ENCODE measurements around the gene ZNF385B. TPM values are rescaled to one million over a fixed set of nuclear protein-coding genes. Genes with fewer than 3 reads are reported as not detected.

The ZNF385B gene
- polyA plus RNA-seq, 1 donor (not counting 4 experiments of a cell fraction or from before 2014, with no cell fraction given) = 0.17 TPM

DNA sequence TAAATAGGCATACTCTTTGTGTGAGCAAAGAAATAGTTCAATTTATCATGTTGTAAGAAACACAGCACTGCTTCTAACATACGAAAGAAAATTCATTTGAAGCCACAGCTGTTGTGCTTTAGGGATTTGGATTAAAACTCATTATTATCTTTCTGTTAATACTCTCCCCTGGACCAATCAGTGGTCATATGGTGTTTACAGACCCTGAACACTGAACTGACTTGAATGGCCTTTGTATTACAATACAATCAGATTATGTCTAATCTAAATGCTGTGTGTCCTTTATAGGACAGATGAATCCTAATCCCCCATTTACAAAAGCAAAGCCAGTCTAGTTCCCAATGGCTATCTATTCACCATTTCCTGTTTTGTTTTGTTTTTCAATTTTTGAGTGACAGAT is 36.5 kb downstream of the ZNF385B start:
- no peaks in the 10 kb centered on the region for H3K27me3 ChIP-seq (ENCODE audit: control insufficient read depth, extremely low read depth, insufficient read depth, low read length)
- dilution Hi-C loops (cut with MboI; ENCODE audit: extremely low pct_ligation_motif_present, low sequenced_read_pairs) = no loop called here
- no peak overlapping the region for H3K27ac ChIP-seq (ENCODE audit: control insufficient read depth, insufficient read depth, low read length)
- H3K4me1 ChIP-seq (ENCODE audit: control insufficient read depth, extremely low read depth, insufficient read depth, low read length) = no peaks in the 10 kb centered on the region
- H3K9me1 ChIP-seq (ENCODE audit: control insufficient read depth, extremely low read depth, insufficient read depth, low read length) = no peaks in the 10 kb centered on the region
- H3K36me3 ChIP-seq (ENCODE audit: control insufficient read depth in 2 of 2, extremely low read depth in 1 of 2, insufficient read depth in 2 of 2, low read length in 2 of 2) = no peaks in the 10 kb centered on the region
- H3K79me2 ChIP-seq (ENCODE audit: control insufficient read depth, insufficient read depth, low read length) = no peaks in the 10 kb centered on the region
- no peak overlapping the region for H3K4me3 ChIP-seq (ENCODE audit: control insufficient read depth in 2 of 3, extremely low read depth in 1 of 3, insufficient read depth in 2 of 3, low read depth in 1 of 3, low read length in 3 of 3)
- no peak for DNase-seq (ENCODE audit: low read depth, low spot score)
- H3K9ac ChIP-seq (ENCODE audit: control insufficient read depth, extremely low read depth, insufficient read depth, low read length) = no peak overlapping the region
- TF ChIP-seq CTCF (optimal IDR thresholded peaks at IDR 0.05 in 1 of 3, IDR thresholded peaks at IDR 0.05 in 1 of 3, conservative IDR thresholded peaks at IDR 0.05 in 1 of 3; ENCODE audit: extremely low read depth in 1 of 3, insufficient read depth in 2 of 3, low read length in 3 of 3) = no peak
- TF ChIP-seq EZH2 (IDR thresholded peaks at IDR 0.05; ENCODE audit: low read length) = no peak
- FAIRE-seq = no peak
- no peak overlapping the region for H3K4me2 ChIP-seq (ENCODE audit: control insufficient read depth, extremely low read depth, insufficient read depth, low read depth, low read length)
- H4K20me1 ChIP-seq (ENCODE audit: control insufficient read depth, extremely low read depth, insufficient read depth, low read length) = no peaks in the 10 kb centered on the region
- H2AFZ ChIP-seq (ENCODE audit: control insufficient read depth, low read length) = no peak overlapping the region
- no peaks in the 10 kb centered on the region for H3K9me3 ChIP-seq (ENCODE audit: control insufficient read depth, low read depth, low read length)

DNA sequence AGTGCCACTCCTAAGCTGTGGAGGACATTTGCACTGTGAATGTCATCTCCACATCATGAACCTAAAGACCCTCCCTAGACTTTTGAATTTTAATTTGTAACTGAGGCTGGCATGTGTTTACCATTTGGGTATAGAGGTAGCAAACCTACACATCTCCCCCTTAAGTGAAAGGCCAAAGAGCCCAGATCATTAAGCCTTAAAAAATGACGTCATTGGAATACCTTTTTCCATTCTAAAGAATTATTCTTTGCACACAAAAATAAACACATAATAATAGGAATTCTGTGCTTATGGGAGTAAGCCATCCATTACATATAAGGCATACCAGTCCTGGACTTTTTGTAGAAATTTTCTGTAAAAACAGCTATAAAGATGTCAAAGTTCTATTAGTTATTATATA is 38.9 kb downstream of the ZNF385B start:
- no peaks in the 10 kb centered on the region for H4K20me1 ChIP-seq (ENCODE audit: control insufficient read depth, extremely low read depth, insufficient read depth, low read length)
- H3K9ac ChIP-seq (ENCODE audit: control insufficient read depth, extremely low read depth, insufficient read depth, low read length) = no peak overlapping the region
- H3K79me2 ChIP-seq (ENCODE audit: control insufficient read depth, insufficient read depth, low read length) = no peaks in the 10 kb centered on the region
- H3K36me3 ChIP-seq (ENCODE audit: control insufficient read depth in 2 of 2, extremely low read depth in 1 of 2, insufficient read depth in 2 of 2, low read length in 2 of 2) = no peaks in the 10 kb centered on the region
- H3K27ac ChIP-seq (ENCODE audit: control insufficient read depth, insufficient read depth, low read length) = no peak overlapping the region
- no peak overlapping the region for H3K4me3 ChIP-seq (ENCODE audit: control insufficient read depth in 2 of 3, extremely low read depth in 1 of 3, insufficient read depth in 2 of 3, low read depth in 1 of 3, low read length in 3 of 3)
- H3K4me1 ChIP-seq (ENCODE audit: control insufficient read depth, extremely low read depth, insufficient read depth, low read length) = no peaks in the 10 kb centered on the region
- H3K9me1 ChIP-seq (ENCODE audit: control insufficient read depth, extremely low read depth, insufficient read depth, low read length) = no peaks in the 10 kb centered on the region
- DNase-seq (ENCODE audit: low read depth, low spot score) (no peak), FAIRE-seq (no peak)
- no peaks in the 10 kb centered on the region for H3K27me3 ChIP-seq (ENCODE audit: control insufficient read depth, extremely low read depth, insufficient read depth, low read length)
- dilution Hi-C loops (cut with MboI; ENCODE audit: extremely low pct_ligation_motif_present, low sequenced_read_pairs) = no loop called here
- H3K4me2 ChIP-seq (ENCODE audit: control insufficient read depth, extremely low read depth, insufficient read depth, low read depth, low read length) = no peak overlapping the region
- H2AFZ ChIP-seq (ENCODE audit: control insufficient read depth, low read length) = no peak overlapping the region
- H3K9me3 ChIP-seq (ENCODE audit: control insufficient read depth, low read depth, low read length) = no peaks in the 10 kb centered on the region
- TF ChIP-seq EZH2 (IDR thresholded peaks at IDR 0.05; ENCODE audit: low read length) (no peak), CTCF (optimal IDR thresholded peaks at IDR 0.05 in 1 of 3, IDR thresholded peaks at IDR 0.05 in 1 of 3, conservative IDR thresholded peaks at IDR 0.05 in 1 of 3; ENCODE audit: extremely low read depth in 1 of 3, insufficient read depth in 2 of 3, low read length in 3 of 3) (no peak)
